GM21528 (cell line): ENCODE data around the gene ALOX5AP.

Experiments
- ATAC-seq: cut with Tn5 transposase; IDR thresholded peaks from one replicate; pipeline ENCODE4 v1.9.1; 2021; ENCODE audit warnings: mild to moderate bottlenecking, moderate library complexity; ENCODE audit not compliant: unreplicated experiment, low FRiP score

Gene ALOX5AP

GRCh38 chr13:30753030-30753616, 17.8 kb downstream of the ALOX5AP start:
- ATAC-seq, result no peak

- ATAC-seq, result no peak
Measured at GRCh38 chr13:30755678-30756077, 20.3 kb downstream of the ALOX5AP start.

- no peak for ATAC-seq
Measured at GRCh38 chr13:30757026-30757742, 21.8 kb downstream of the ALOX5AP start.

GRCh38 chr13:30759748-30760147, 24.4 kb downstream of the ALOX5AP start:
- ATAC-seq, result no peak

GRCh38 chr13:30762643-30763042, 27.3 kb downstream of the ALOX5AP start:
- no peak for ATAC-seq

- no peak for ATAC-seq
Measured at GRCh38 chr13:30763786-30764413, 28.6 kb downstream of the ALOX5AP start.

GRCh38 chr13:30766231-30766630, 30.9 kb downstream of the ALOX5AP start:
- ATAC-seq, result no peak

GRCh38 chr13:30770929-30771328, 35.6 kb downstream of the ALOX5AP start:
- ATAC-seq, result no peak

GRCh38 chr13:30773561-30773960, 38.2 kb downstream of the ALOX5AP start:
- ATAC-seq, result no peak

GRCh38 chr13:30774214-30774730, 38.9 kb downstream of the ALOX5AP start:
- no peak for ATAC-seq

- ATAC-seq, result no peak
Measured at GRCh38 chr13:30776661-30777060, 41.3 kb downstream of the ALOX5AP start.

GRCh38 chr13:30779016-30779415, 43.7 kb downstream of the ALOX5AP start:
- ATAC-seq, result no peak

GRCh38 chr13:30779608-30780007, 44.3 kb downstream of the ALOX5AP start:
- ATAC-seq, result no peak

GRCh38 chr13:30780338-30780981, 45.1 kb downstream of the ALOX5AP start:
- ATAC-seq, result no peak

- no peak for ATAC-seq
Measured at GRCh38 chr13:30785191-30785850, 50.0 kb downstream of the ALOX5AP start.

GRCh38 chr13:30786648-30787047, 51.3 kb downstream of the ALOX5AP start:
- no peak for ATAC-seq

- no peak for ATAC-seq
Measured at GRCh38 chr13:30787738-30788525, 52.6 kb downstream of the ALOX5AP start.

GRCh38 chr13:30789166-30789862, 54.0 kb downstream of the ALOX5AP start:
- no peak for ATAC-seq

- no peak for ATAC-seq
Measured at GRCh38 chr13:30790592-30790991, 55.2 kb downstream of the ALOX5AP start.
